ENCODE measurements around the gene TCAIM. TPM values are rescaled to one million over a fixed set of nuclear protein-coding genes. Genes with fewer than 3 reads are reported as not detected.
"Not testable (repeated sequence)": the region's sequence is repeated elsewhere in the genome, so short reads cannot be mapped to it uniquely, and the experiment has no call there.

TCAIM gene
- polyA plus RNA-seq, 1 donor, result 25.0 TPM

- no peak for DNase-seq (ENCODE audit: low read depth)
Observed at GRCh38 chr3:44343421-44343820, 4.9 kb downstream of the TCAIM start.

GRCh38 chr3:44346590-44346989 lies 8.0 kb downstream of the TCAIM start:
- not testable (repeated sequence) for DNase-seq (ENCODE audit: low read depth)

GRCh38 chr3:44348993-44349392 lies 10.4 kb downstream of the TCAIM start:
- no peak for DNase-seq (ENCODE audit: low read depth)

- no peak for DNase-seq (ENCODE audit: low read depth)
Observed at GRCh38 chr3:44353355-44353924, 14.9 kb downstream of the TCAIM start.

GRCh38 chr3:44355362-44356033 lies 16.9 kb downstream of the TCAIM start:
- no peak for DNase-seq (ENCODE audit: low read depth)

GRCh38 chr3:44359146-44359751 lies 20.7 kb downstream of the TCAIM start:
- no peak for DNase-seq (ENCODE audit: low read depth)

GRCh38 chr3:44363591-44363990 lies 25.0 kb downstream of the TCAIM start:
- no peak for DNase-seq (ENCODE audit: low read depth)

DNA sequence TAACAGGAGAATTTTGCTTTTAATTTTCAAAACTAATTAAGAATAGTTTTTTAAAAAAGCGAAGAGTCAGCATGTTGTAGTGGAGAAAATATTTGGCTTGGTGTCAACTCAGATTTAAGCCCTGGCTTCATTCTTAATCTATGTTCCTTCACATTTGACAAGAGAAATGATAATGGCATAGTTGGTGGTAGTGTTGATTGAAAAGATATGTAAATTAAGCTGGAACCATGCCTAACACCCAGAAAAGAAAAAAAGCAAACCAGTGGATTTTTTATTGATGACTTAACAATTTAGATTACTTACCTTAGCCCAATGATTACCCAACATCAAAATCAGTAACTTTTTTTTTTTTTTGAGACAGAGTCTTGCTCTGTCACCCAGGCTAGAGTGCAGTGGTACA lies 27.4 kb downstream of the TCAIM start:
- no peak for DNase-seq (ENCODE audit: low read depth)

DNA sequence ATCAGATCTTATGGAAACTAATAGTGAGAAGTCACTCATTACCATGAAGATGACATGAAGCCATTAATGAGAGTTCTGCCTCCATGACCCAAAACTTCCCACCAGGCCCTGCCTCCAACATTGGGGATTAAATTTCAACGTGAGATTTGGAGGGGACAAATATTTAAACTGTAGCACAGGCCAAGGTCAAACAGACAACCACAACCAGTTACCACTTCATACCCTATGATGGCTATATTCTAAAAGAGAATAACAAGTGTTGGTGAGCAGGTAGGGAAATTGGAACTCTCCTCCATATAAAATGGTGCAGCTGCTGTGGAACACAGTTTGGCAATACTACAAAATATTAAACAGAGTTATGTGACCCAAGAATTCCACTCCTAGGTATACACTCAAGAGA lies 36.9 kb downstream of the TCAIM start:
- no peak for DNase-seq (ENCODE audit: low read depth)

- no peak for DNase-seq (ENCODE audit: low read depth)
Observed at GRCh38 chr3:44387404-44387803, 48.8 kb downstream of the TCAIM start.

GRCh38 chr3:44392489-44392888 lies 53.9 kb downstream of the TCAIM start:
- DNase-seq (ENCODE audit: low read depth), result no peak

DNA sequence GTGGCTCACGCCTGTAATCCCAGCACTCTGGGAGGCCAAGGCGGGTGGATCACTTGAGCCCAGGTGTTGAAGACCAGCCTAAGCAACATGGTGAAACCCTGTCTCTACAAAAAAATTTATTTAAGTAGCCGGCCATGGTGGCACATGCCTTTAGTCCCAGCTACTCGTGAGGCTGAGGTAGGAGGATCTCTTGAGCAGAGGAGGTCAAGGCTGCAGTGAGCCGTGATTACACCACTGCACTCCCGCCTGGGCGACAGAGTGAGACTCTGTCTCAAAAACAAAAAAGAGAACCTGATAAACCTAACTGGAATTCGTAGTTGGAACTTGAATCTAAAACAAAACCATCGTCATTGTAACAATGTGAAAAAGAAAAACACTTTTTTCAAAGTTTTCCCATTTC lies 57.1 kb downstream of the TCAIM start:
- DNase-seq (ENCODE audit: low read depth), result no peak

- DNase-seq (ENCODE audit: low read depth), result no peak
Observed at GRCh38 chr3:44396200-44397171, 57.9 kb downstream of the TCAIM start.

DNA sequence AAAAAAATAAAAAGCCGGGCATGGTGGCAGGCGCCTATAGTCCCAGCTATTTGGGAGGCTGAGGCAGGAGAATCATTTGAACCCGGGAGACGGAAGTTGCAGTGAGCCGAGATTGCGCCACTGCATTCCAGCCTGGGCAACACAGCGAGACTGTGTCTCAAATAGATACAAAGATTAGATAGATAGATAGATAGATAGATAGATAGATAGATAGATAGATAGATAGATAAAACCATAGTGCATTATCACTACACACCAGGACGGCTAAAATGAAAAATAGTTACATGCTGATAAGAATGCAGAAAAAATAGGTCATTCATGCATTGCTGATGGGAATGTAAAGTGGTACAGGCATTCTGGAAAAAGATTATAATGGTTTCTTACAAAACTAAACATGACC lies 59.7 kb downstream of the TCAIM start:
- DNase-seq (ENCODE audit: low read depth), result not testable (repeated sequence)

DNA sequence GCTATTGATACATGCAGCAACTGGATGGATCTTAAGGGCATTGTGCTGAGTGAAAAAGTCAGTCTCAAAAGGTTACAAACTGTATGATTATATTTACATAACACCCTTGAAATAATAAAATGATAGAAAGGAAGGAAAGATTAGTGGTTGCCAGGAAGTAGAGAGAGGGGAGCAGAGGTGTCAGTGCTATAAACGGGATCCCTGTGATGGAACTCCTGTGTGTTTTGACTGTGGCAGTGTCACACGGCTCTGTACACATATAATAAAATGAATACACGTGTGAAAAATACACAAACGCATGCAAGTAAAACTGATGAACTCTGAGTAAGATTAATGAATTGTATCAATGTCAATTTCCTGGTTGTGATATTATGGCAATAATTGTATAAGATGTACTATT lies 60.3 kb downstream of the TCAIM start:
- DNase-seq (ENCODE audit: low read depth), result no peak

DNA sequence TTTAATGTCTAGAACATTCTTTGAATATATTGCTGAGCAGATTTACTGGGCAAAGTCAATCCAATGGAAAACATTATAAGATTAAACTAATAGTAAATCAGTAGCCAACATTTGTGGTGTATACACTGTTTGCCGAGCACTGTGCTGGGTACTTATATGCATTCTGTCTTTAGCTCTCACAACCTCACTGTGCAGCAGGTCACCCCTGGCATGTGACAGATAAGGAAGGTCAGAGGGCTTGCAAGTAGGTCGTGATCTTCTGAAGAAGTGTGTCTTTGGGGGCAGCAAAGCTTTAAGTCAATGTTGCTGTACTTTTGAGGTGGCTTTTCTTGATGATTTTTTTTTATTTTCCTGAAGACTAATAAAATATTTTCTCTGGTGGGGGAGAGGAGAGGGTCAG lies 62.2 kb downstream of the TCAIM start:
- DNase-seq (ENCODE audit: low read depth), result no peak

GRCh38 chr3:44402548-44402947 lies 64.0 kb downstream of the TCAIM start:
- DNase-seq (ENCODE audit: low read depth), result no peak

DNA sequence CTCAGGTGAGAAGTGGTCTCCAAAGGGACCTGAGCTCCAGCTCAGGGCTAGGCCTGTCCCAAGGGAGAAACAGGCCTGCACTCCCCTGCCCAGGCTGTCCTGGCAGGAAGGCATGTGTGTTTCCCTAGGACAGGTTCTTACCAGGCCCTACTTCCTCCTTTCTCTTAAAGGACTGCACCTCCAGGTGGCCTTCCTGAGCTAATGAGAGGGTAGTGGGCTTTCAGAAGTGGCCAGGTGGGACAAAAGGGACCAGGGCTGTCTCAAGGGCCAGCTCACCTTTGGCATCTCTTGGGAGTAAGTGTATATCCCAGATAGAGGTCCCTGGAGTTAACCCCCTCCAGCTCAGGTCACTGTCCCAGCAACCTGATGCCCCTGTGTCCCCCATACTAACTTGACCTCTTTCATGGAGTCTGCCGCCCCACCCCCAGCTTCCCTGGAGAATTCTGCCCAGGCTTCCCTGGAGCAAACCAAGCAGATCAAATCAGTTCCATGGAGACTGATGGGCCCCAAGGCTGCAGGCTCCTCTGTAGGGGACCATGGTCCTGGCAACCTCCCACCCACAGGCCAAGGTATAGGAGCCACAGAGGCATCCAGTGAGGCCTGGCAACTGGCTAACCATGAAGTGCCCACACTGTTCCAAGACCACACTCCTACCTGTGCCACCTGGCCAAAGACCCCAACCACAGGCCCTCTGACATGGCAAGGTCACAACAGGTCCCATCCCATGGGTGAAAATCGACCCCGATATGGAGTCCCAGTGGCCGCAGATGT lies 71.3 kb downstream of the TCAIM start:
- DNase-seq (ENCODE audit: low read depth), result no peak

- DNase-seq (ENCODE audit: low read depth), result no peak
Observed at GRCh38 chr3:44411031-44411645, 72.6 kb downstream of the TCAIM start.

- no peak for DNase-seq (ENCODE audit: low read depth)
Observed at GRCh38 chr3:44412365-44412764, 73.8 kb downstream of the TCAIM start.

DNA sequence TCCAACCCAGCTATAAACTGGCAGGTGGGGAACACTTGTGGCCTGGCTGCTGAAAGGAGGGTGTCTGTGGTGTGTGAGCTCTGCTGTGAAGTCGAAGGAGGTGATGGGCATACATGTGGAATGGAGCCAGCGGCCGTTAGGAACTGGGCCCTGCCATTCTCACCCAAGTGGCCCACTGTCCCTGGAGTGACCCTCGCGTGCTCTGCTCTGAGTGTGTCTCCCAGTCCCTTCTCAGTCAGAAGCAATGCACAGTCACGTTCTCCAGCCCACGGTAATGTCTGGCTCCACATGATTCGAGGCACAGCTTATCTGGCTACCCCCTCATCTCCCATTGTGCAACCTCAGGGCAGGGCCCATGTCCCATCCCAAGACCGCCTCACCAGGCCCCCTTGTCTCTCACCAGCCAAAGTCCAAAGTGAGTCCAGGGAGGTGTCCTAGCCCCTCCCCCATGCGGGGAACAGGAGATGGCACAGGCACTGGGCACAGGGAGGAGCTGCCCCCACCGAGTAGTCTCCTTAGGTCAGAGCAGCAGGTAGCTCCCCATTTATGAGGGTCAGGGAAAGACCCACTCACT lies 76.0 kb downstream of the TCAIM start:
- DNase-seq (ENCODE audit: low read depth), result no peak
